Thoracic aorta (tissue), 2 donors: ENCODE data around the gene S100A11. TPM values are rescaled to one million over a fixed set of nuclear protein-coding genes. Genes with fewer than 3 reads are reported as not detected.

ENCODE experiments used
- ATAC-seq: fragments of 150-250 bp; one replicate; pipeline ENCODE4 v1.8.0; 2017; ENCODE audit warnings: low read depth; ENCODE audit not compliant: insufficient number of reproducible peaks, low FRiP score
- DNase-seq: peaks from one replicate; pipeline ENCODE4 v3.0.0-alpha.2; 2020; ENCODE audit warnings: low spot score
- H3K27ac ChIP-seq, 2 donors: fragments of 200-600 bp; sonication (generic); 1 replicate in 1 of 2; 2 replicates in 1 of 2; pipeline ENCODE4 v1.5.1; 2016; ENCODE audit warnings: mild to moderate bottlenecking in 2 of 2, moderate library complexity in 2 of 2
- H3K27me3 ChIP-seq: fragments of 200-600 bp; sonication (generic); replicated peaks from 2 replicates; pipeline ENCODE4 v1.6.0; 2016; ENCODE audit warnings: mild to moderate bottlenecking; ENCODE audit not compliant: insufficient read depth
- H3K36me3 ChIP-seq: fragments of 200-600 bp; sonication (generic); one replicate; pipeline ENCODE4 v1.5.1; 2016
- H3K4me1 ChIP-seq, 2 donors: fragments of 200-600 bp; sonication (generic); 1 replicate in 1 of 2; 2 replicates in 1 of 2; pipeline versions ENCODE4 v1.5.1 to v1.6.0; 2016; ENCODE audit warnings: low read depth in 2 of 2, mild to moderate bottlenecking in 1 of 2; ENCODE audit not compliant: control insufficient read depth in 1 of 2
- H3K4me3 ChIP-seq: fragments of 200-600 bp; sonication (generic); 2 replicates; pipeline ENCODE4 v1.5.1; 2016; ENCODE audit warnings: mild to moderate bottlenecking
- H3K9me3 ChIP-seq: fragments of 200-600 bp; sonication (generic); 2 replicates; pipeline ENCODE4 v1.5.1; 2016
- CTCF ChIP-seq: fragments of 200-600 bp; sonication (generic); IDR thresholded peaks from one replicate; pipeline ENCODE4 v1.5.1; 2019; ENCODE audit warnings: antibody characterized with exemption
- total RNA-seq, 2 donors: library from RNA; depleted of rRNA; stranded (reverse); fragments of >200 nt; gene quantifications; one replicate each; pipeline versions ENCODE4 v1.1.0 to v1.2.3, GENCODE V29; 2016

S100A11 gene
- total RNA-seq, 2 donors from 2014 or later, result 196 to 210 TPM

- ATAC-seq (peak; percentile 84), DNase-seq (peak; percentile 94)
- Histone ChIP-seq H3K4me3 (peak overlapping the region; percentile 44), H3K27me3 (no peaks in the 10 kb centered on the region), H3K27ac (peak overlapping the region; percentile 93 to 95), H3K9me3 (no peaks in the 10 kb centered on the region), H3K4me1 (peaks cover 15 to 22% of the 10 kb centered on the region in 2 donors), H3K36me3 (no peaks in the 10 kb centered on the region)
- TF ChIP-seq CTCF, result peak; percentile 56
These were observed 11.1 kb upstream of the S100A11 start for GRCh38 chr1:152047730-152048415.

- H3K27me3 ChIP-seq, result no peaks in the 10 kb centered on the region
- H3K4me3 ChIP-seq, result peak overlapping the region; percentile 44
- TF ChIP-seq CTCF, result no peak
- H3K36me3 ChIP-seq, result no peaks in the 10 kb centered on the region
- no peaks in the 10 kb centered on the region for H3K9me3 ChIP-seq
- no peak for DNase-seq
- H3K27ac ChIP-seq, result peak overlapping the region; percentile 93 to 95
- no peak for ATAC-seq
- H3K4me1 ChIP-seq, result peaks cover 15 to 22% of the 10 kb centered on the region in 2 donors
These were observed 10.6 kb upstream of the S100A11 start for GRCh38 chr1:152047413-152047729.

- H3K36me3 ChIP-seq, result no peaks in the 10 kb centered on the region
- DNase-seq (no peak), ATAC-seq (no peak)
- no peak overlapping the region for H3K27ac ChIP-seq
- H3K4me3 ChIP-seq, result no peak overlapping the region
- H3K9me3 ChIP-seq, result no peaks in the 10 kb centered on the region
- no peaks in the 10 kb centered on the region for H3K27me3 ChIP-seq
- peaks cover 15 to 22% of the 10 kb centered on the region in 2 donors for H3K4me1 ChIP-seq
- TF ChIP-seq CTCF, result no peak
These were observed 7.6 kb upstream of the S100A11 start for GRCh38 chr1:152044386-152044785.

- no peak overlapping the region for H3K27ac ChIP-seq
- TF ChIP-seq CTCF, result no peak
These were observed 7.1 kb upstream of the S100A11 start for GRCh38 chr1:152043870-152044269.

GRCh38 chr1:152042030-152042429 is 5.2 kb upstream of the S100A11 start:
- no peak for ATAC-seq

More at GRCh38 chr1:152043870-152044269, 7.1 kb upstream of the S100A11 start:
- H3K36me3 ChIP-seq, result no peaks in the 10 kb centered on the region
- no peaks in the 10 kb centered on the region for H3K27me3 ChIP-seq
- DNase-seq (no peak), ATAC-seq (no peak)
- no peak overlapping the region for H3K4me3 ChIP-seq
- peaks cover 14 to 21% of the 10 kb centered on the region in 2 donors for H3K4me1 ChIP-seq
- H3K9me3 ChIP-seq, result no peaks in the 10 kb centered on the region

More at GRCh38 chr1:152042030-152042429, 5.2 kb upstream of the S100A11 start:
- H3K4me1 ChIP-seq, result peaks cover 4 to 5% of the 10 kb centered on the region in 2 donors
- no peak overlapping the region for H3K4me3 ChIP-seq
- H3K9me3 ChIP-seq, result no peaks in the 10 kb centered on the region
- TF ChIP-seq CTCF, result no peak
- H3K27ac ChIP-seq, result no peak overlapping the region
- no peaks in the 10 kb centered on the region for H3K36me3 ChIP-seq
- DNase-seq, result no peak
- no peaks in the 10 kb centered on the region for H3K27me3 ChIP-seq
